VCaP (cell line): Measurements from ENCODE around the gene MYL7.
"Not testable (repeated sequence)": the region's sequence is repeated elsewhere in the genome, so short reads cannot be mapped to it uniquely, and the experiment has no call there.

Experiments
- H3K27ac ChIP-seq: fragments of 450-650 bp; 2 replicates; pipeline ENCODE4 v1.5.1; 2017
- TF ChIP-seq, protein P1 (sequence below): fragments of 450-650 bp; conservative IDR thresholded peaks from 2 replicates; pipeline ENCODE4 v1.5.1; 2017; ENCODE audit warnings: mild to moderate bottlenecking, moderate library complexity

MYL7 gene

DNA sequence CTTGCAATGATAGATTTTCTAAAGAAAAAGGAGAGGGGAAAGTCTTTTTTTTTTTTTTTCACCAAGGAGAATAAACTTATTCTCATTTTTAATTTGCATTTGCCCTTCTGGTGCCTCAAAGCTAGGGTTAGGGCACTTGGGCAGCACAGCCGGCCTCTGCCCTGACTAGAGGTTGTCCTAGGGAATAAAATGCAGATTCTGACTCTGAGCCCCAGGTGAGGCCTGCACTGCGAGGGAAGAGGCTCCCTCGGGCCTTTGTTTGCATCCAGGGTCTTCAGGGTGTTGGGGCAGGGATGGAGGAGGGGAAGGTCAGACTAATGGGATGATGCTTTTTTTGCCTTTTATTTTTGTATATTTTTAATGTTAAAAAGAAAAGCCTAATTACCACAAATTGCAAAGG lies 7.8 kb downstream of the MYL7 start:
- H3K27ac ChIP-seq: no peak overlapping the region
- TF ChIP-seq, protein P1, sequence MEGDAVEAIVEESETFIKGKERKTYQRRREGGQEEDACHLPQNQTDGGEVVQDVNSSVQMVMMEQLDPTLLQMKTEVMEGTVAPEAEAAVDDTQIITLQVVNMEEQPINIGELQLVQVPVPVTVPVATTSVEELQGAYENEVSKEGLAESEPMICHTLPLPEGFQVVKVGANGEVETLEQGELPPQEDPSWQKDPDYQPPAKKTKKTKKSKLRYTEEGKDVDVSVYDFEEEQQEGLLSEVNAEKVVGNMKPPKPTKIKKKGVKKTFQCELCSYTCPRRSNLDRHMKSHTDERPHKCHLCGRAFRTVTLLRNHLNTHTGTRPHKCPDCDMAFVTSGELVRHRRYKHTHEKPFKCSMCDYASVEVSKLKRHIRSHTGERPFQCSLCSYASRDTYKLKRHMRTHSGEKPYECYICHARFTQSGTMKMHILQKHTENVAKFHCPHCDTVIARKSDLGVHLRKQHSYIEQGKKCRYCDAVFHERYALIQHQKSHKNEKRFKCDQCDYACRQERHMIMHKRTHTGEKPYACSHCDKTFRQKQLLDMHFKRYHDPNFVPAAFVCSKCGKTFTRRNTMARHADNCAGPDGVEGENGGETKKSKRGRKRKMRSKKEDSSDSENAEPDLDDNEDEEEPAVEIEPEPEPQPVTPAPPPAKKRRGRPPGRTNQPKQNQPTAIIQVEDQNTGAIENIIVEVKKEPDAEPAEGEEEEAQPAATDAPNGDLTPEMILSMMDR: no peak

DNA sequence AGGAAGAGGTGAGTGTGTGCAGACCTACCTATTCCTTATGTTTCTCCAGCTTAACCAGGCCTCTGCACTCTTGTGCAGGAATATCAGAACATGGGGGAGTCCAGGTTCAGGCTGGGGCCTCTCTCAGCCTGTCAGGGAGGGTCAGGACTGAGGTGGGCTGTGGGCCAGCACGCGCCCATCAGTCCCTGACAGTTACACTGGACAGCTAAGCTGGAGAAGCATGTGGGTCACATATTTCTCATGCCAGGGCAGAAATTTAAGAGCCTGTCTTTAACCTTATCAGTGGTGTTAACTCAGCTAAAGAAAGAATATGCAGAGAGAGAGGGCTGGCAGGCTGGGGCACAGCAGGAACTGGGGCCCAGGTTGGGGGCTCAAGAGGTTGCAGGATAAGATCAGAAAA lies 9.1 kb downstream of the MYL7 start:
- H3K27ac ChIP-seq: no peak overlapping the region
- TF ChIP-seq, protein P1: no peak

DNA sequence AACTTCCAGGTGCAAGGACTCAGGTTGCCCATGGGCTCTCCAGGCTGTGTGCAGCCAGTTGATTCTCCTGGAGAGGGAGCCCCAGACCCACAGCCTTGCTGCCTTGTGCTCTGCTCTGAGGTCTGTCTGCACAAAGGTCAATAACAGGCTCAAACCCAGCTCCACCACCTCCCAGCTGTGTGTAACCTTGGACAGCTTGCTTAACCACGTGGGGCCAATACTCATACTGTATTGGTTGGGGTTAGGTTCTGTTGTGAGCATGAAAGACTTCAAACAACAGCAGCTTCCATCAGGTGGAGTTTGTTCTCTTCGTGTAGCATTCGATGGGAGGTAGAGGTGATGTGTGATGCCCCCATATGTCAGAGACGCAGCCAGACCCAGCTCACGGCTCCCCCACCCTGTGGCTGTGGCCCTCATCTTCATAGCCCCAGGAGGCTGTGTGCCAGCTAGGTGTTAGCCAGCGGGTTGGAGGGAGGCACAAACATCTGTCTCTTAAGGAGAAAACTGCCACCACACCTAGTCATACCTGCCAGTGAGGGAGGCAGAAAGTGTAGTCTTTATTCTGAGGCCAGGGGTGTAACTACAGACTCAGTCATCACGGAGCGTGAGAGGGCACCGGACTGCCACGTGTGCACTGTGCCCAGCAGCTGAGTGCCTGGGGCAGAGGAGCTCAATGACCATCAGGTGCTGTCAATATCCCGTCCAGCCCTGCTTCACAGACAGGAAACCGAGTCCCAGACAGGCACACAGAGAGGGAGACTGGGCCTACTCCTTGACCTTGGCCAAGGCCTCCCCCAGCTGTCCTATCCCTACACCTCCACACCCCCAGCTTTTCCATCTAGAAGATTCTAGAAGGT lies 9.7 kb downstream of the MYL7 start:
- TF ChIP-seq, protein P1: peak; percentile 28; the same call in 1 of the 2 replicates
- H3K27ac ChIP-seq: no peak overlapping the region

DNA sequence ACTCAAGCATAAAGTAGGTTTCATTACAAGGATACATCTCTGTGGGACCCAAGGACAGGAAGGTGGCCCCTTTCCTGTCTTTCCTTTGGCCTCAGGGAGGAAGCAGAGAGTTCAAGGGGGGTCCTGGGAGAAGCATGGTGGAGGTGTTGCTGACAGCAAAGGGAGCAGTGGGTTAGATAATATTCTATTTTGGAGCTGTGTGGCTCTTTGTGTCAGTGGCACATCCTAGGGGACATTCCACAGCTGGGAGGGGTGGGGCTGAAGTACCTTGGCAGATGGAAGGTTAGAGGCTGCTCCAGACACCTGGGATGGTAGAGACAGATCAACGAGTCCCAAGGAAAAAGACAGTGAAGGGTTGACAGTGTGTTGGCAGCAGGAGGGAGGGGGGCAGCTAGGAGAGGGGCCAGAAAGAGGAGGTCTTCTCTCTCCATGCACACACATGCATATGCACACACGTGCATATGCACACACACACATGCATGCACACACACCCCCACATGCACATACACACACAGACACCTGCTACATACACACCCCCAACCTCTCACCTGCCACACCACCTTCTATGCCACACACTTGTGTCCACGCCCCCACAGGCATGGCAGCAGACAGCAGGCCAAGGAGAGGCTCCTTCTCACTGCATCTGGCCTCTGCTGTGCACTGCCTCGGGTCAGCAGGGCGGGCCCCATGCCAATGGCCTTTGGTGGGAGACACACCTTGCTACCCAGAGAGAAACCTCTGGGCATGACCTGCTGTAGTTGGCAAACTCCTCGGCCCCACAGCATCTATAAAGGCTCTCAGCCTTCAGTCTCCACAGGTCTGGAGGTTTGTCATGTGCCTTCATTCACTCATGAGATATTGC lies 12.2 kb downstream of the MYL7 start:
- TF ChIP-seq, protein P1: no peak
- H3K27ac ChIP-seq: no peak overlapping the region

DNA sequence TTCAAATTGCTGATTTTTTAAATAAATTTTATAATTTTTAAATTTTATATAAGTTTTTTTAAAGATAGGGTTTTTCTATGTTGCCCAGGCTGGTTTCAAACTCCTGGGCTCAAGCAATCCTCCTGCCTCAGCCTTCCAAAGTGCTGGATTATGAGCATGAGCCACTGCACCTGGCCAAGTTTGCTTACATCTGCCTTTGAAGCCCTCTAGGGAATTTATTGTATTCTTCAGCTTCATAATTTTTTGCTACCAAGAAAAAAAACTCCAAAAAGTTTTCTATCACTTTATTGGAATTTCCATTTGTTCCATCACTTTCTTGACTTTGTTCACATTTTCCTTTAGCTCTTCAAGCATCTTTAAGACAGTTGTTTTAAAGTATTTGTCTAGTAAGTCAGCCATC lies 14.0 kb downstream of the MYL7 start:
- TF ChIP-seq, protein P1: no peak
- H3K27ac ChIP-seq: no peak overlapping the region

DNA sequence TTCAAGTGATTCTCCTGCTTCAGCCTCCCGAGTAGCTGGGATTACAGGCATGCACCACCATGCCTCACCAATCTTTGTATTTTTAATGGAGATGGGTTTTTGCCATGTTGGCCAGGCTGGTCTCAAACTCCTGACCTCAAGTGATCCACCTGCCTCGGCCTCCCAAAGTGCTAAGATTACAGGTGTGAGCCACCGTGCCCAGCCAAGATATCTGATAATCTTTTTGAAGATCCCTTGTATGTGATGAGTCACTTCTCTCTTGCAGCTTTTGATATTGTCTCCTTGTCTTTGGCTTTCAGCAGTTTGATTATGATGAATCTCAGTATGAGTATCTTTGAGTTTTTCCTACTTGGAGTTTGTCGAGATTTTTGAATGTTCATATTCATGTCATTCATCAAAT lies 14.6 kb downstream of the MYL7 start:
- not testable (repeated sequence) for H3K27ac ChIP-seq

DNA sequence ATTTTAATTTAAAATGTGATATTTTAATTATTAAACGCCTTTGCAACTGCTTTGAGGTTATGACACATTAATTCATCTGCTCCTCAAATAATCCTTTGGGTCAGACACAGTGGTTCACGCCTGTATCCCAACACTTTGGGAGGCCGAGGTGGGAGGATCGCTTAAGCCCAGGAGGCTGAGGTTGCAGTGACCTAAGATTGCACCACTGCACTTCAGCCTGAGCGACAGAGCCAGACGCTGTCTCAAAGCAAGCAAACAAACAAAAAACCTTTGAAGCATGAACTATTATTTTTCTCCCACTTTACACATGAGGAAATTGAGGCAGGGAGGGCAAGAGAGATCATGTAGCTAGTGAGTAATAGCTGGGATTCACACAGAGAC lies 16.3 kb downstream of the MYL7 start:
- H3K27ac ChIP-seq: peak overlapping the region; percentile 87
- TF ChIP-seq, protein P1: no peak
